OCI-LY7 (cell line): ENCODE data around the gene PLCXD3. TPM values are rescaled to one million over a fixed set of nuclear protein-coding genes. Genes with fewer than 3 reads are reported as not detected.

Experiments
- BruUV-seq: library from RNA; stranded (reverse); fragments of 400-500 nt; replicated peaks from 2 replicates; lab custom pipeline; 2021; lab: Mats Ljungman, UMichigan
- CTCF ChIA-PET: fragments of 300-600 bp; sonication (Branson Sonifier 250); formaldehyde crosslinking; loops from one replicate; lab custom pipeline; 2022; ENCODE audit warnings: antibody characterized with exemption; ENCODE audit not compliant: unreplicated experiment; lab: Charles Lee
- POLR2A ChIA-PET: fragments of 300-600 bp; sonication (Branson Sonifier 250); formaldehyde crosslinking; loops from one replicate; lab custom pipeline; 2022; ENCODE audit warnings: antibody characterized with exemption; lab: Charles Lee
- DNase-seq: peaks from one replicate; pipeline ENCODE4 v3.0.0-alpha.2; 2015; ENCODE audit warnings: low spot score
- H2AFZ ChIP-seq: fragments of 200-600 bp; sonication (generic), shearing (Covaris generic); 2 replicates; pipeline ENCODE4 v1.6.1; 2014; ENCODE audit warnings: mild to moderate bottlenecking, antibody characterized with exemption, low read length, moderate library complexity
- H3K27ac ChIP-seq: fragments of 200-600 bp; sonication (generic); 2 replicates; pipeline ENCODE4 v1.5.1; 2014; ENCODE audit warnings: mixed run types, low read depth, mild to moderate bottlenecking, moderate library complexity, low read length, inconsistent platforms; ENCODE audit not compliant: poor library complexity, severe bottlenecking
- H3K36me3 ChIP-seq: fragments of 200-600 bp; sonication (generic); 2 replicates; pipeline ENCODE4 v1.6.1; 2014; ENCODE audit warnings: mild to moderate bottlenecking, antibody characterized with exemption, low read length, moderate library complexity, mixed read lengths; ENCODE audit not compliant: insufficient read depth
- H3K4me1 ChIP-seq: fragments of 200-600 bp; sonication (generic); 2 replicates; pipeline ENCODE4 v1.5.1; 2014; ENCODE audit warnings: mild to moderate bottlenecking, low read length; ENCODE audit not compliant: insufficient read depth, poor library complexity, severe bottlenecking
- H3K4me2 ChIP-seq: fragments of 200-600 bp; sonication (generic); 2 replicates; pipeline ENCODE4 v1.6.1; 2014; ENCODE audit warnings: mild to moderate bottlenecking, low read length
- H3K4me3 ChIP-seq: fragments of 200-600 bp; sonication (generic); 2 replicates; pipeline ENCODE4 v1.5.1; 2014; ENCODE audit warnings: mild to moderate bottlenecking, low read depth, low read length; ENCODE audit not compliant: poor library complexity, severe bottlenecking
- H3K79me2 ChIP-seq: fragments of 200-600 bp; sonication (generic); 2 replicates; pipeline ENCODE4 v1.6.1; 2016; ENCODE audit warnings: low read depth, mild to moderate bottlenecking, low read length, moderate library complexity, mixed read lengths; ENCODE audit not compliant: insufficient read depth
- H3K9me2 ChIP-seq: fragments of 200-600 bp; sonication (generic); 2 replicates; pipeline ENCODE4 v1.6.1; 2016; ENCODE audit warnings: mild to moderate bottlenecking, low read length, mixed read lengths; ENCODE audit not compliant: insufficient read depth
- H3K9me3 ChIP-seq: fragments of 200-600 bp; sonication (generic); 2 replicates; pipeline ENCODE4 v1.6.1; 2014; ENCODE audit warnings: mild to moderate bottlenecking, mixed run types, low read length, mixed read lengths
- H4K20me1 ChIP-seq: fragments of 200-600 bp; sonication (generic); 2 replicates; pipeline ENCODE4 v1.6.1; 2014; ENCODE audit warnings: mild to moderate bottlenecking, antibody characterized with exemption, low read length, moderate library complexity, mixed read lengths; ENCODE audit not compliant: insufficient read depth
- EZH2phosphoT487 ChIP-seq: fragments of 200-600 bp; sonication (generic); IDR thresholded peaks from 2 replicates; pipeline ENCODE4 v1.6.1; 2018; ENCODE audit warnings: low read depth, borderline replicate concordance, mild to moderate bottlenecking, mixed run types, antibody characterized with exemption, low read length, moderate library complexity, mixed read lengths
- intact Hi-C: fragments of 100-400 bp; cut with micrococcal nuclease; formaldehyde crosslinking; loops from one replicate; pipeline ENCODE4 v1.10.0; 2022; ENCODE audit not compliant: unreplicated experiment
- total RNA-seq, 2 experiments: library from RNA; depleted of rRNA in 1 of 2; stranded (reverse); fragments of >200 nt in 1 of 2; shearing (Covaris generic) in 1 of 2; gene quantifications; 2 replicates each; pipeline ENCODE4 v1.2.3, GENCODE V29; 2014 to 2022
- TF ChIP-seq, protein P1 (sequence below): fragments of 200-600 bp; sonication (generic); conservative IDR thresholded peaks from 2 replicates; pipeline ENCODE4 v1.5.1; 2014; ENCODE audit warnings: mild to moderate bottlenecking, antibody characterized with exemption, low read length, moderate library complexity, mixed read lengths

PLCXD3 gene
- total RNA-seq, 2 experiments from 2014 or later, result not detected

DNA sequence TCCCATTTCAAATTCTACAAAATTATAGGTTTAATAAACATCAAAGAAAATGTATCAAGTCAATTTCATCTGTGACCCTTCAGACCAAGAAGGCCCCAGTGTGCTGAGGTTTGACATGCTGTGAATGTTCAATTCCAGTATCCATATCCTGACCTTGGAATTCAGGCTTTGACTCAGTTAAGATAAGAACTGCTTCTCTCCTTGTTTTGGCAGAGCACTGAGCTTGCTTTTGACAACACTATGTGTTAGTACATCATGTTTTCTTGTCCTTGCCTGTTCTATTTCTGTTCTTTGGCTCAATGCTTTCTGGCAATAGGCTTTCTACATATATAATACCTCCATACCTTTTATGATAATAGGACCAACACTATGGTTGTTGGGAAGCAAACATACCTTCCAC lies 105.6 kb downstream of the PLCXD3 start:
- intact Hi-C loops, result no loop called here
- CTCF ChIA-PET, result no interaction called here
- Histone ChIP-seq H3K9me3 (no peaks in the 10 kb centered on the region), H3K79me2 (no peaks in the 10 kb centered on the region), H3K27ac (no peak overlapping the region), H4K20me1 (no peaks in the 10 kb centered on the region), H2AFZ (no peak overlapping the region), H3K36me3 (no peaks in the 10 kb centered on the region), H3K4me3 (no peak overlapping the region), H3K9me2 (no peaks in the 10 kb centered on the region), H3K4me2 (no peak overlapping the region), H3K4me1 (no peaks in the 10 kb centered on the region)
- BruUV-seq, result no TSS peak
- DNase-seq, result no peak
- POLR2A ChIA-PET, result no interaction called here
- TF ChIP-seq, protein P1, sequence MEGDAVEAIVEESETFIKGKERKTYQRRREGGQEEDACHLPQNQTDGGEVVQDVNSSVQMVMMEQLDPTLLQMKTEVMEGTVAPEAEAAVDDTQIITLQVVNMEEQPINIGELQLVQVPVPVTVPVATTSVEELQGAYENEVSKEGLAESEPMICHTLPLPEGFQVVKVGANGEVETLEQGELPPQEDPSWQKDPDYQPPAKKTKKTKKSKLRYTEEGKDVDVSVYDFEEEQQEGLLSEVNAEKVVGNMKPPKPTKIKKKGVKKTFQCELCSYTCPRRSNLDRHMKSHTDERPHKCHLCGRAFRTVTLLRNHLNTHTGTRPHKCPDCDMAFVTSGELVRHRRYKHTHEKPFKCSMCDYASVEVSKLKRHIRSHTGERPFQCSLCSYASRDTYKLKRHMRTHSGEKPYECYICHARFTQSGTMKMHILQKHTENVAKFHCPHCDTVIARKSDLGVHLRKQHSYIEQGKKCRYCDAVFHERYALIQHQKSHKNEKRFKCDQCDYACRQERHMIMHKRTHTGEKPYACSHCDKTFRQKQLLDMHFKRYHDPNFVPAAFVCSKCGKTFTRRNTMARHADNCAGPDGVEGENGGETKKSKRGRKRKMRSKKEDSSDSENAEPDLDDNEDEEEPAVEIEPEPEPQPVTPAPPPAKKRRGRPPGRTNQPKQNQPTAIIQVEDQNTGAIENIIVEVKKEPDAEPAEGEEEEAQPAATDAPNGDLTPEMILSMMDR, result no peak
- TF ChIP-seq EZH2phosphoT487, result no peak

DNA sequence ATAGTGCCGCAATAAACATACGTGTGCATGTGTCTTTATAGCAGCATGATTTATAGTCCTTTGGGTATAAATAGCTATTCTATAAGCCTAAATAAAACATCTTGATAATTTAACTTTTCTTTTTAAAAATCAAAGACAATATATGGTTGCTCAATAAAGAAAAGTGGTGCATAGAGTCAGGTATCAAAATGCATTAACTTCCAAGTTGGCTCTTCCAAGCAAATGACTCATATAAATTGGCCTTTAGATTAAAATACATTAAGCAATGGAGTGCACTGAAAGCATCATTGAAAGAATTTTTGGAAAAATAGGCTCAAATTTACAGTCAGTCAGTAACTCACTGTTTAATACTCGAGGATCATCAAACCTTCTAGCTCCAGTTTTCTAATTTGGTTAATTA lies 106.6 kb downstream of the PLCXD3 start:
- TF ChIP-seq, protein P1, result no peak
- no peak for TF ChIP-seq EZH2phosphoT487
- 0 out of 2 replicates have a peak, but pooled peaks cover 4% of the 10 kb centered on the region for H3K9me3 ChIP-seq
- ChIA-PET CTCF (no interaction called here), POLR2A (no interaction called here)
- no peak overlapping the region for H2AFZ ChIP-seq
- H3K79me2 ChIP-seq, result no peaks in the 10 kb centered on the region
- intact Hi-C loops, result no loop called here
- no peak for DNase-seq
- no peaks in the 10 kb centered on the region for H4K20me1 ChIP-seq
- H3K9me2 ChIP-seq, result no peaks in the 10 kb centered on the region
- no peak overlapping the region for H3K27ac ChIP-seq
- BruUV-seq, result no TSS peak
- H3K36me3 ChIP-seq, result no peaks in the 10 kb centered on the region
- no peaks in the 10 kb centered on the region for H3K4me1 ChIP-seq
- no peak overlapping the region for H3K4me2 ChIP-seq
- no peak overlapping the region for H3K4me3 ChIP-seq

DNA sequence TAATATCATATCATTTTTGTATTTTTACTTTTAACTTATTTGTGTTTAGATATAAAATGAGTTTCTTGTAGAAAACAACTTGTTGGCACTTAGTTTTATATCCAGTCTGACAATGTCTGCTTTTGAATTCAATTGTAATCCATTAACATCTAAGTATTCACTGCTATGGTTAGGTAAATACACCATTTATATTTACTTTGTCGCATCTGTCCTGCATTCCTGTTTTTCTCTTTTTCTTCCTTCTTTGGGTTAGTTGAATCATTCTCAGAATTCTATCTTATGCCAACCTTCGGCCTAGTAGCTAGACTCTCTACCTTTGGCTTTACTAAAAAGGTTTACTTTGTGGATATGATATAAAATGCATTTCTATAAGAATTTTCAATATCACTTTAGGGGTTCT lies 107.6 kb downstream of the PLCXD3 start:
- no peak overlapping the region for H3K4me2 ChIP-seq
- 0 out of 2 replicates have a peak, but pooled peaks cover 4% of the 10 kb centered on the region for H3K9me3 ChIP-seq
- H3K36me3 ChIP-seq, result no peaks in the 10 kb centered on the region
- DNase-seq, result no peak
- no TSS peak for BruUV-seq
- H3K4me1 ChIP-seq, result no peaks in the 10 kb centered on the region
- H3K9me2 ChIP-seq, result no peaks in the 10 kb centered on the region
- TF ChIP-seq, protein P1, result no peak
- TF ChIP-seq EZH2phosphoT487, result no peak
- no peak overlapping the region for H2AFZ ChIP-seq
- intact Hi-C loops, result no loop called here
- no peak overlapping the region for H3K27ac ChIP-seq
- H3K4me3 ChIP-seq, result no peak overlapping the region
- POLR2A ChIA-PET, result interaction anchor here (0.6 kb wide), 1 partner anchor 105 kb away, joined by 3 read pairs; no protein-coding TSS in a partner anchor
- H3K79me2 ChIP-seq, result no peaks in the 10 kb centered on the region
- no peaks in the 10 kb centered on the region for H4K20me1 ChIP-seq
- CTCF ChIA-PET, result no interaction called here
